Measurements from ENCODE around the gene TJP3.

- no peak for TF ChIP-seq EZH2phosphoT487 (conservative IDR thresholded peaks at IDR 0.05; ENCODE audit: low read length)
- TF ChIP-seq, protein P1, sequence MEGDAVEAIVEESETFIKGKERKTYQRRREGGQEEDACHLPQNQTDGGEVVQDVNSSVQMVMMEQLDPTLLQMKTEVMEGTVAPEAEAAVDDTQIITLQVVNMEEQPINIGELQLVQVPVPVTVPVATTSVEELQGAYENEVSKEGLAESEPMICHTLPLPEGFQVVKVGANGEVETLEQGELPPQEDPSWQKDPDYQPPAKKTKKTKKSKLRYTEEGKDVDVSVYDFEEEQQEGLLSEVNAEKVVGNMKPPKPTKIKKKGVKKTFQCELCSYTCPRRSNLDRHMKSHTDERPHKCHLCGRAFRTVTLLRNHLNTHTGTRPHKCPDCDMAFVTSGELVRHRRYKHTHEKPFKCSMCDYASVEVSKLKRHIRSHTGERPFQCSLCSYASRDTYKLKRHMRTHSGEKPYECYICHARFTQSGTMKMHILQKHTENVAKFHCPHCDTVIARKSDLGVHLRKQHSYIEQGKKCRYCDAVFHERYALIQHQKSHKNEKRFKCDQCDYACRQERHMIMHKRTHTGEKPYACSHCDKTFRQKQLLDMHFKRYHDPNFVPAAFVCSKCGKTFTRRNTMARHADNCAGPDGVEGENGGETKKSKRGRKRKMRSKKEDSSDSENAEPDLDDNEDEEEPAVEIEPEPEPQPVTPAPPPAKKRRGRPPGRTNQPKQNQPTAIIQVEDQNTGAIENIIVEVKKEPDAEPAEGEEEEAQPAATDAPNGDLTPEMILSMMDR (IDR thresholded peaks at IDR 0.05; ENCODE audit: insufficient read depth, low read length, poor library complexity, severe bottlenecking) = no peak
These were observed 347 bp upstream of the TJP3 start for GRCh38 chr19:3707868-3708206.
